CD4-positive, alpha-beta T cell (primary cell): ENCODE data around the gene KIAA1755. TPM values are rescaled to one million over a fixed set of nuclear protein-coding genes. Genes with fewer than 3 reads are reported as not detected.
"Not testable (repeated sequence)": the region's sequence is repeated elsewhere in the genome, so short reads cannot be mapped to it uniquely, and the experiment has no call there.

Experiments
- ATAC-seq: fragments of 200-7000 bp; cut with Tn5 transposase; one replicate; pipeline ENCODE4 v1.10.0; 2022; ENCODE audit warnings: mild to moderate bottlenecking; ENCODE audit not compliant: poor library complexity
- CTCF ChIA-PET: fragments of 350-600 bp; sonication (Branson Sonifier 250); formaldehyde crosslinking; loops from one replicate; lab custom pipeline; 2021; ENCODE audit warnings: antibody characterized with exemption, inconsistent platforms; lab: Charles Lee
- POLR2A ChIA-PET: fragments of 350-600 bp; sonication (Branson Sonifier 250); formaldehyde crosslinking; loops from one replicate; lab custom pipeline; 2021; ENCODE audit warnings: antibody characterized with exemption, inconsistent platforms; lab: Charles Lee
- DNase-seq, 14 experiments: peaks; one replicate each; pipeline ENCODE4 v3.0.0-alpha.2; 2013 to 2020; ENCODE audit warnings: mixed read lengths in 2 of 14
- H3K27ac ChIP-seq, 2 donors: one replicate each; pipeline versions ENCODE4 v1.5.1 to v1.7.0; 2013; ENCODE audit warnings: low read length in 2 of 2, low read depth in 1 of 2, mild to moderate bottlenecking in 1 of 2
- H3K27me3 ChIP-seq, 2 experiments: 1 replicate in 1 of 2; 2 replicates in 1 of 2; pipeline versions ENCODE4 v1.6.1 to v1.7.0; 2013; ENCODE audit warnings: low read length in 2 of 2, control low read depth in 1 of 2, mild to moderate bottlenecking in 1 of 2, moderate library complexity in 1 of 2; ENCODE audit not compliant: insufficient read depth in 2 of 2, control insufficient read depth in 1 of 2
- H3K36me3 ChIP-seq: one replicate; pipeline ENCODE4 v1.6.1; 2013; ENCODE audit warnings: low read length, control low read depth; ENCODE audit not compliant: insufficient read depth
- H3K4me1 ChIP-seq: one replicate; pipeline ENCODE4 v1.6.1; 2013; ENCODE audit warnings: low read length, control low read depth; ENCODE audit not compliant: insufficient read depth
- H3K4me3 ChIP-seq: one replicate; pipeline ENCODE4 v1.5.1; 2013; ENCODE audit warnings: mild to moderate bottlenecking, low read length, moderate library complexity
- H3K9me3 ChIP-seq, 2 experiments: 1 replicate in 1 of 2; 2 replicates in 1 of 2; pipeline versions ENCODE4 v1.6.1 to v1.7.0; 2013; ENCODE audit warnings: low read length in 2 of 2, mild to moderate bottlenecking in 2 of 2, control low read depth in 1 of 2, moderate library complexity in 1 of 2; ENCODE audit not compliant: control insufficient read depth in 1 of 2, insufficient read depth in 1 of 2
- H3K27ac Mint-ChIP-seq: one replicate; pipeline ENCODE4 v1.8.0; 2020; ENCODE audit warnings: mixed read lengths
- H3K27me3 Mint-ChIP-seq: one replicate; pipeline ENCODE4 v1.8.0; 2021; ENCODE audit warnings: mixed read lengths
- H3K36me3 Mint-ChIP-seq: one replicate; pipeline ENCODE4 v1.8.0; 2021; ENCODE audit warnings: low read depth, mixed read lengths
- H3K4me1 Mint-ChIP-seq: one replicate; pipeline ENCODE4 v1.8.0; 2021; ENCODE audit warnings: low read depth, mixed read lengths
- H3K4me3 Mint-ChIP-seq: one replicate; pipeline ENCODE4 v1.8.0; 2020; ENCODE audit warnings: mild to moderate bottlenecking, mixed read lengths
- H3K9me3 Mint-ChIP-seq: one replicate; pipeline ENCODE4 v1.8.0; 2020; ENCODE audit warnings: mixed read lengths
- CTCF ChIP-seq: fragments of 200-600 bp; IDR thresholded peaks from one replicate; pipeline ENCODE4 v1.8.0; 2022; ENCODE audit warnings: antibody characterized with exemption, mild to moderate bottlenecking
- intact Hi-C, 2 experiments: fragments of 100-400 bp; cut with DNase I in 1 of 2; cut with micrococcal nuclease in 1 of 2; formaldehyde crosslinking; loops; one replicate each; pipeline versions ENCODE4 v1.15.1 to v1.9.0; 2023 to 2025; cut with DNase I, micrococcal nuclease
- total RNA-seq, 174 experiments: library from RNA in 2 of 174; stranded (reverse) in 2 of 174; gene quantifications; one replicate each; pipeline ENCODE4 v1.2.3 and lab custom pipeline; 2021 to 2026

Gene KIAA1755
- total RNA-seq, 2 experiments from 2014 or later = not detected

GRCh38 chr20:38255393-38255792 lies 5.1 kb downstream of the KIAA1755 start:
- ATAC-seq (no peak), DNase-seq (no peak)
- Mint-ChIP-seq H3K27ac (no peak overlapping the region), H3K4me3 (no peak overlapping the region), H3K36me3 (no peaks in the 10 kb centered on the region), H3K27me3 (peaks cover 44% of the 10 kb centered on the region), H3K4me1 (no peaks in the 10 kb centered on the region), H3K9me3 (no peaks in the 10 kb centered on the region)
- intact Hi-C loops = no loop called here
- H3K27me3 ChIP-seq = peaks cover 18 to 19% of the 10 kb centered on the region in 2 experiments
- H3K4me1 ChIP-seq = no peaks in the 10 kb centered on the region
- H3K27ac ChIP-seq = no peak overlapping the region
- CTCF ChIA-PET = no interaction called here
- no peak for TF ChIP-seq CTCF
- H3K9me3 ChIP-seq = peaks cover 0 to 4% of the 10 kb centered on the region in 2 experiments
- no peak overlapping the region for H3K4me3 ChIP-seq
- POLR2A ChIA-PET = no interaction called here
- H3K36me3 ChIP-seq = no peaks in the 10 kb centered on the region

GRCh38 chr20:38254621-38255020 lies 5.9 kb downstream of the KIAA1755 start:
- H3K36me3 ChIP-seq, CTCF ChIA-PET, H3K4me3 Mint-ChIP-seq, H3K4me3 ChIP-seq, intact Hi-C loops, ATAC-seq, H3K27ac Mint-ChIP-seq, H3K4me1 Mint-ChIP-seq, H3K9me3 Mint-ChIP-seq, H3K36me3 Mint-ChIP-seq, POLR2A ChIA-PET, H3K9me3 ChIP-seq, DNase-seq, H3K4me1 ChIP-seq, H3K27ac ChIP-seq: not testable (repeated sequence)
- H3K27me3 ChIP-seq = peaks cover 10 to 13% of the 10 kb centered on the region in 2 experiments
- peaks cover 42% of the 10 kb centered on the region for H3K27me3 Mint-ChIP-seq

- intact Hi-C loops = no loop called here
- no peak for TF ChIP-seq CTCF
- Histone ChIP-seq H3K36me3 (no peaks in the 10 kb centered on the region), H3K4me1 (no peaks in the 10 kb centered on the region), H3K4me3 (no peak overlapping the region), H3K9me3 (peaks cover 0 to 4% of the 10 kb centered on the region in 2 experiments), H3K27ac (no peak overlapping the region), H3K27me3 (peaks cover 2 to 7% of the 10 kb centered on the region in 2 experiments)
- Mint-ChIP-seq H3K4me3 (no peak overlapping the region), H3K36me3 (no peaks in the 10 kb centered on the region), H3K9me3 (no peaks in the 10 kb centered on the region), H3K27ac (no peak overlapping the region), H3K4me1 (no peaks in the 10 kb centered on the region), H3K27me3 (peaks cover 31% of the 10 kb centered on the region)
- CTCF ChIA-PET = no interaction called here
- no peak for DNase-seq
- POLR2A ChIA-PET = no interaction called here
- no peak for ATAC-seq
Measured at GRCh38 chr20:38253571-38253970, 7.0 kb downstream of the KIAA1755 start.
